Lung (tissue), 16 donors: ENCODE data around the gene VOPP1. TPM values are rescaled to one million over a fixed set of nuclear protein-coding genes. Genes with fewer than 3 reads are reported as not detected.
A peak's percentile ranks its signal among the peaks of the same experiment; 100 is the strongest.
"Not testable (repeated sequence)": the region's sequence is repeated elsewhere in the genome, so short reads cannot be mapped to it uniquely, and the experiment has no call there.

Experiments
- ATAC-seq: fragments of 200-7000 bp; cut with Tn5 transposase; one replicate; pipeline ENCODE4 v1.9.1; 2020; ENCODE audit warnings: moderate number of reproducible peaks; ENCODE audit not compliant: insufficient read depth, low FRiP score
- DNase-seq, 3 donors: peaks; one replicate each; pipeline ENCODE4 v3.0.0-alpha.2; 2013 to 2017
- H3K27ac ChIP-seq, 2 donors: one replicate each; pipeline ENCODE4 v1.5.1; 2013; ENCODE audit warnings: mild to moderate bottlenecking in 2 of 2, moderate library complexity in 2 of 2, control low read depth in 1 of 2, inconsistent platforms in 1 of 2, low read depth in 1 of 2, low read length in 1 of 2
- H3K27me3 ChIP-seq, 3 donors: one replicate each; pipeline ENCODE4 v1.5.1; 2013; ENCODE audit warnings: low read length in 2 of 3; ENCODE audit not compliant: control insufficient read depth in 3 of 3, insufficient read depth in 3 of 3
- H3K36me3 ChIP-seq, 4 donors: one replicate each; pipeline ENCODE4 v1.5.1; 2013; ENCODE audit warnings: low read length in 4 of 4, mild to moderate bottlenecking in 1 of 4, moderate library complexity in 1 of 4; ENCODE audit not compliant: control insufficient read depth in 4 of 4, insufficient read depth in 4 of 4
- H3K4me1 ChIP-seq, 5 donors: one replicate each; pipeline ENCODE4 v1.5.1; 2013; ENCODE audit warnings: low read length in 5 of 5, mild to moderate bottlenecking in 2 of 5, moderate library complexity in 1 of 5; ENCODE audit not compliant: control insufficient read depth in 5 of 5, insufficient read depth in 5 of 5
- H3K4me3 ChIP-seq: one replicate; pipeline ENCODE4 v1.5.1; 2013; ENCODE audit warnings: mild to moderate bottlenecking, control low read depth, moderate library complexity
- H3K9ac ChIP-seq, 2 donors: one replicate each; pipeline ENCODE4 v1.5.1; 2013; ENCODE audit warnings: low read length in 2 of 2, control low read depth in 1 of 2; ENCODE audit not compliant: insufficient read depth in 1 of 2
- H3K9me3 ChIP-seq, 4 donors: one replicate each; pipeline ENCODE4 v1.5.1; 2013; ENCODE audit warnings: low read length in 3 of 4, mild to moderate bottlenecking in 1 of 4, moderate library complexity in 1 of 4; ENCODE audit not compliant: control insufficient read depth in 4 of 4, insufficient read depth in 3 of 4
- WGBS, 2 donors: extraction: QIAGEN DNeasy Blood & Tissue Kit; methylation state at CpG; one replicate each; pipeline ENCODE4 v1.1.7; 2013; 5-methylcytosine and 5-hydroxymethylcytosine counted together
- long read RNA-seq, 5 donors: transcript quantifications; one replicate each; lab custom pipeline, GENCODE V29; 2026
- polyA plus RNA-seq, 2 donors: library from polyadenylated mRNA; stranded (reverse); fragments of 200-250 nt; gene quantifications; one replicate each; pipeline ENCODE4 v1.2.1, GENCODE V29; 2013
- total RNA-seq, 2 donors: library from RNA; depleted of rRNA in 1 of 2; stranded (reverse); fragments of >200 nt in 1 of 2; gene quantifications; one replicate each; pipeline ENCODE4 v1.2.1, GENCODE V29; 2014 to 2021
- TF ChIP-seq, protein P1 (sequence below): IDR thresholded peaks from 2 replicates; pipeline ENCODE4 v1.5.1; 2012; ENCODE audit warnings: mild to moderate bottlenecking; ENCODE audit errors: control extremely low read depth, extremely low read depth
- donor health status: control.
- donor health status: control.
- donor health status: Bipolar disorder and iron deficiency.
- donor health status: healthy.
- donor health status: DM: yes; HTN: yes; CAD: no.

The VOPP1 gene, protein sequence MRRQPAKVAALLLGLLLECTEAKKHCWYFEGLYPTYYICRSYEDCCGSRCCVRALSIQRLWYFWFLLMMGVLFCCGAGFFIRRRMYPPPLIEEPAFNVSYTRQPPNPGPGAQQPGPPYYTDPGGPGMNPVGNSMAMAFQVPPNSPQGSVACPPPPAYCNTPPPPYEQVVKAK
- total RNA-seq (10 to 100 TPM; 35.9 to 64.0 TPM), polyA plus RNA-seq (10 to 100 TPM; 25.8 to 40.1 TPM)
- long read RNA-seq, donor 1, transcript VOPP1-201 (5 exons, 2,962 nt), result major isoform, 24 of 24 reads
- long read RNA-seq, donor 1, partial matches to known transcripts, result 0 of 24 reads
- long read RNA-seq, donor 1, other reads (novel, unspliced or antisense), result 0 of 24 reads
- long read RNA-seq, donor 2, transcript VOPP1-201 (5 exons, 2,962 nt), result major isoform, 6 of 6 reads
- long read RNA-seq, donor 2, partial matches to known transcripts, result 0 of 6 reads
- long read RNA-seq, donor 2, other reads (novel, unspliced or antisense), result 0 of 6 reads
- long read RNA-seq, donor 3, transcript VOPP1-201 (5 exons, 2,962 nt), result major isoform, 8 of 8 reads
- long read RNA-seq, donor 3, partial matches to known transcripts, result 0 of 8 reads
- long read RNA-seq, donor 3, other reads (novel, unspliced or antisense), result 0 of 8 reads
- long read RNA-seq, donor 4, transcript VOPP1-201 (5 exons, 2,962 nt), result major isoform, 7 of 7 reads
- long read RNA-seq, donor 4, partial matches to known transcripts, result 0 of 7 reads
- long read RNA-seq, donor 4, other reads (novel, unspliced or antisense), result 0 of 7 reads
- long read RNA-seq, donor 5, transcript VOPP1-201 (5 exons, 2,962 nt), result major isoform, 21 of 21 reads
- long read RNA-seq, donor 5, partial matches to known transcripts, result 0 of 21 reads
- long read RNA-seq, donor 5, other reads (novel, unspliced or antisense), result 0 of 21 reads

DNA sequence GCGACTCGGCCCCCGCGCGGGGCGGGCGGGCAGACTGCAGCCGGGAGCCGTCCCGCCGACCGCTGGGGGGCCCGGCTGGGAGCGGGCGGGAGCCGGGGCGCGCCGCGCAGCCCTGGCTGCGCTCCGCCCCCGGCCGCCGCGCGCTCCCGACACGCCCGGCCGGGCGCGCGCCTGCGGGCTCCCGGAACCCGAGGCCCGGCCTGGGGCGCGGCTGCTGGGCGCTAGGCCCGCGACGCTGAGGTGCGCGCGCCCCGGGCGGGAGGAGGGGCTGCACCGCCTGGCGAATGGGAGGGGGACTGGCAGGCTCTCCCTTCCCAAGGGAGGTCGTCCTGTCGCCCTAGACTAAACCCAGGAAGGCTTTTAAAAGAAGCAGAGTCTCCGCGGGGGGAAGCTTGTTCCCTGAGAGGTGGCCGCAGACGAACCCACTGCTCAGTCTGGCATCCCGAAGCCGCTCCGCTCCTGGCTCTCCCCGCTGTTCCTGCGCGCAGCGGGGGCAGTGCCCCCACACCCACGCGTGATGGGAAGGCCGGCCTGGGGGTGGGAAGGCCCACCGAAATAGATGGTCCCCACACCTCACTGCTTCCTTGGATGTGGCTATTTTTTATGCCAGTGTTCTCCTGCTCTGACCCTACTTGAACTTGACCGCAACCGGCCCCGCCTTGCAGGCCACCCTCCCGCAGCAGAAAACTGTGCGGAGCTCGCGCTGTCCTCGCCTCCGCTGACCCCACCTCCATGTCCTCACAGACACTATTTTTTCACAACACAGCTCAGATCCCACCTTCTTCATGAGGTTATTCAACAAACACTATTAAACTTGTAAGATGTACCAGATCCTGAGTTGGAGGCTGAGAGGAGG lies at the start of gene VOPP1:
TSS of gene VOPP1 (minus strand) at position 125 of the 856 bp plus-strand sequence. CDS start 178 bp downstream, outside the sequence.
- TF ChIP-seq, protein P1, sequence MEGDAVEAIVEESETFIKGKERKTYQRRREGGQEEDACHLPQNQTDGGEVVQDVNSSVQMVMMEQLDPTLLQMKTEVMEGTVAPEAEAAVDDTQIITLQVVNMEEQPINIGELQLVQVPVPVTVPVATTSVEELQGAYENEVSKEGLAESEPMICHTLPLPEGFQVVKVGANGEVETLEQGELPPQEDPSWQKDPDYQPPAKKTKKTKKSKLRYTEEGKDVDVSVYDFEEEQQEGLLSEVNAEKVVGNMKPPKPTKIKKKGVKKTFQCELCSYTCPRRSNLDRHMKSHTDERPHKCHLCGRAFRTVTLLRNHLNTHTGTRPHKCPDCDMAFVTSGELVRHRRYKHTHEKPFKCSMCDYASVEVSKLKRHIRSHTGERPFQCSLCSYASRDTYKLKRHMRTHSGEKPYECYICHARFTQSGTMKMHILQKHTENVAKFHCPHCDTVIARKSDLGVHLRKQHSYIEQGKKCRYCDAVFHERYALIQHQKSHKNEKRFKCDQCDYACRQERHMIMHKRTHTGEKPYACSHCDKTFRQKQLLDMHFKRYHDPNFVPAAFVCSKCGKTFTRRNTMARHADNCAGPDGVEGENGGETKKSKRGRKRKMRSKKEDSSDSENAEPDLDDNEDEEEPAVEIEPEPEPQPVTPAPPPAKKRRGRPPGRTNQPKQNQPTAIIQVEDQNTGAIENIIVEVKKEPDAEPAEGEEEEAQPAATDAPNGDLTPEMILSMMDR, result no peak
- Histone ChIP-seq H3K9ac (peak within 1 kb of the TSS; percentile 57 to 77), H3K27me3 (no peaks in the 10 kb centered on the region), H3K4me3 (peak within 1 kb of the TSS; percentile 94), H3K27ac (peak within 1 kb of the TSS; percentile 81 to 89), H3K36me3 (no peaks in the 10 kb centered on the region), H3K9me3 (no peaks in the 10 kb centered on the region), H3K4me1 (peaks cover 5 to 22% (median 7%) of the 10 kb centered on the region in 5 donors)
- WGBS, 2 donors, result 1% methylated on average over 64 to 70 of the region's 77 CpGs
- ATAC-seq, result peak; percentile 79
- peak; percentile 74 to 89 (median 81) for DNase-seq

GRCh38 chr7:55618913-55619312 lies 46.6 kb upstream of the VOPP1 start:
- H3K9ac ChIP-seq, result no peak overlapping the region
- H3K9me3 ChIP-seq, result peaks cover 0 to 6% (median 1%) of the 10 kb centered on the region in 4 donors
- TF ChIP-seq, protein P1, result no peak
- no peak overlapping the region for H3K4me3 ChIP-seq
- DNase-seq (no peak), ATAC-seq (no peak)
- no peaks in the 10 kb centered on the region for H3K27me3 ChIP-seq
- no peaks in the 10 kb centered on the region for H3K4me1 ChIP-seq
- no peak overlapping the region for H3K27ac ChIP-seq
- WGBS, 2 donors, result 94 to 98% methylated on average over 3 of the region's 3 CpGs
- H3K36me3 ChIP-seq, result no peaks in the 10 kb centered on the region

GRCh38 chr7:55614365-55615064 lies 42.2 kb upstream of the VOPP1 start:
- not testable (repeated sequence) for H3K36me3 ChIP-seq, H3K9me3 ChIP-seq, H3K27ac ChIP-seq, DNase-seq, ATAC-seq, H3K27me3 ChIP-seq, H3K4me1 ChIP-seq, H3K4me3 ChIP-seq, H3K9ac ChIP-seq
- 58 to 64% methylated on average over 2 of the region's 2 CpGs for WGBS, 2 donors

DNA sequence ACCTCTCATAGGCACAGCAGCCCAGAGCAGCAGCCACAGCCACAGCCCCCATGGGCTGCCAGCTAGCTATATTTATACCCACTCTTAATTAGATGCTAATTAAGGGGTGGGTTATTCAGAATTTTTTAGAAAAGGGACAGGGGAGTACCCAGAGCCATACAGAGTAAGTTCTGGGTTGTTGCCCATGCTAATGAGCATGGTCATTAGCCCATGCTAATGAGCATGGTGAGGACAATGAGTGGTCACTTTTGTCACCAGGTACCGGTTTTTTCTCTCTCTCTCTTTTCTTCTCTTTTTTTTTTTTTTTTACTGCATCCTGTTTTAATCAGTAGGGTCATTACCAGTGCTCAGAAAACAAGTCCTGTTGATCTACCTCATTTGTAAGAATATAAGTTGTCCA lies 37.4 kb upstream of the VOPP1 start:
- H3K36me3 ChIP-seq, H3K9ac ChIP-seq, H3K27ac ChIP-seq, ATAC-seq, H3K4me1 ChIP-seq, DNase-seq, H3K9me3 ChIP-seq, H3K27me3 ChIP-seq, H3K4me3 ChIP-seq: not testable (repeated sequence)
- 56 to 66% methylated on average over 1 of the region's 1 CpG for WGBS, 2 donors

- not testable (repeated sequence) for H3K9ac ChIP-seq, H3K4me3 ChIP-seq, H3K4me1 ChIP-seq, ATAC-seq, H3K27me3 ChIP-seq, H3K27ac ChIP-seq, DNase-seq, H3K9me3 ChIP-seq, H3K36me3 ChIP-seq
Observed at GRCh38 chr7:55605661-55606060, 33.4 kb upstream of the VOPP1 start.
